ENCODE measurements around the gene DRC1.
A peak's percentile ranks its signal among the peaks of the same experiment; 100 is the strongest.

Gene DRC1

DNA sequence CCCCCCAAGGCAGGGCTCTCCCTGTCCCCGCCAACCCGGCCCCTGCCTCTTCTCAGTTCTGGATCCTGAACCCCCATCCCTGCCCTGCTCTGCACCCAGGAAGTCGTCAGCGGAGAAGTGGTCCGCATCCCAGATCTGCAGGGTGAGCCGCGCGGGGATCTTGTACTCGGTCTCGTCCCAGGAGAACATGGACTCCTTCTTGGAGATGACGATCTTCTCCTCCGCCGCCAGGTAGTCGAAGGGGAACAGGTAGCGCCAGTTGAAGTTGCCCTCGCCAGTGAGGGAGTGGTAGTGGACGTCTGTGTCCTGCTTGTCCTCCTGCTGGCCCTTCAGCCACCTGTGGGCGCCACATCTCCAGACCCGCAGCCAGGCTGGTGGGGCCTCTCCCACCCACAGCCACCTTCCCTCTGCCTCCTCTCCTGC lies 59.9 kb downstream of the DRC1 start:
- TF ChIP-seq, protein P1, sequence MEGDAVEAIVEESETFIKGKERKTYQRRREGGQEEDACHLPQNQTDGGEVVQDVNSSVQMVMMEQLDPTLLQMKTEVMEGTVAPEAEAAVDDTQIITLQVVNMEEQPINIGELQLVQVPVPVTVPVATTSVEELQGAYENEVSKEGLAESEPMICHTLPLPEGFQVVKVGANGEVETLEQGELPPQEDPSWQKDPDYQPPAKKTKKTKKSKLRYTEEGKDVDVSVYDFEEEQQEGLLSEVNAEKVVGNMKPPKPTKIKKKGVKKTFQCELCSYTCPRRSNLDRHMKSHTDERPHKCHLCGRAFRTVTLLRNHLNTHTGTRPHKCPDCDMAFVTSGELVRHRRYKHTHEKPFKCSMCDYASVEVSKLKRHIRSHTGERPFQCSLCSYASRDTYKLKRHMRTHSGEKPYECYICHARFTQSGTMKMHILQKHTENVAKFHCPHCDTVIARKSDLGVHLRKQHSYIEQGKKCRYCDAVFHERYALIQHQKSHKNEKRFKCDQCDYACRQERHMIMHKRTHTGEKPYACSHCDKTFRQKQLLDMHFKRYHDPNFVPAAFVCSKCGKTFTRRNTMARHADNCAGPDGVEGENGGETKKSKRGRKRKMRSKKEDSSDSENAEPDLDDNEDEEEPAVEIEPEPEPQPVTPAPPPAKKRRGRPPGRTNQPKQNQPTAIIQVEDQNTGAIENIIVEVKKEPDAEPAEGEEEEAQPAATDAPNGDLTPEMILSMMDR (IDR thresholded peaks at IDR 0.05; ENCODE audit: low read depth, low read length): no peak
- H3K4me3 ChIP-seq (replicated peaks in 1 of 2; ENCODE audit: low read depth in 2 of 2, low read length in 2 of 2): no peak overlapping the region
- no peak for DNase-seq (ENCODE audit: low read depth in 2 of 2)

DNA sequence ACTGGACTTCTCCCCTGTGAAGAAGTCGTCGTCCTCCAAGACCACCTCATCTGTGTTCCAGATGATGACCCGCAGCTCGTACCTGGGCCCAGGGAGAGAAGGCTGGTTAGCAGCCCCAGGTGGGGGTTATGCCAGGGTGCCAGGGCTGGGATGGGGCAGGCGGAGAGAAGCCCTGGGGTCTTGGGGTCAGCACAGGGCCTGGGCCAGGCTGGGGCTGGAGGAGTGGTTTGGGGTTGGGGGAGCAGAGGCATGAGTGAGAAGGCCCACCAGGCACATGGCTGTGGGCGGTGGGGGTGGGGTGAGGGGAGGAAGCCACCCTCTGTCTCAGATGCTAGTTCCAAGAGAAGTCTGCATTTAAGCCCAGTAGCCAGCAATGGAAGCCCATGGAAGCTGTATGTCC lies 60.4 kb downstream of the DRC1 start:
- H3K4me3 ChIP-seq (replicated peaks in 1 of 2; ENCODE audit: low read depth in 2 of 2, low read length in 2 of 2): no peak overlapping the region
- TF ChIP-seq, protein P1 (IDR thresholded peaks at IDR 0.05; ENCODE audit: low read depth, low read length): no peak
- DNase-seq (ENCODE audit: low read depth in 2 of 2): no peak

DNA sequence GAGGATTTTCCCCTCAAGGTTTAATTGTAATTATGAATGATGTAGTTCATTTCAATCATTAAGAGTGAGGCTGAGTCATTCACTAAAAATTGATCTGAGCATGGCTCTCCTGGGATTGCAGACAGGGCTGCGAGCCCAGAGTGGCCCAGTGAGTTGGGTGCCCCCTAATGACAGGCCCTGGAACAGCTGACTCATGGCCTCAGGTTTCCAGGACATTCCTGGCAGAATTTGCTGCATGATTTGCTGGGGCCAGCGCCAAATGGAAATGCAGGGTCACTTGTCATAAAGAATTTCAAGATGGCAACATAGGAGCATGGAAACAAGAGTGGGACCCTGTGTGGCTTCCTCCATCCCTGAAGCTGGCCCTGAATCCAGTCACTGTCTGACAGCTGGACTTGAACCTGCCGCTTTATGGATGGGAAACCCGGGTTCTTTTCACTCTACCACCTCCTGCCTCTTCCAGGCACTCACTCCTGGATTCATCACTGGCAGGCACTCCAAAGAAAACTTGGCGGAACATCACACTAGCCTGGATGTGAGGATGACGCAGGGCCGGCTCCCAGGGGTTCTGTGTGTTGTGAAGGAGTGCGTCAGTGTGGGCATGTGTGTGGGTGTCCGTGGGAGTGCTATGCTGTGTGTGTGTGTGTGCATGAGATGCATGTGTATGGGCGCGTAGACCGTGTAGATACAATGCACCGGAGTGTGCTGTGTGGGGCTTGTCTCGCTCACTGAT lies 61.0 kb downstream of the DRC1 start:
- peak; percentile 56 to 77 for DNase-seq (ENCODE audit: low read depth in 2 of 2)
- no peak overlapping the region for H3K4me3 ChIP-seq (replicated peaks in 1 of 2; ENCODE audit: low read depth in 2 of 2, low read length in 2 of 2)
- TF ChIP-seq, protein P1 (IDR thresholded peaks at IDR 0.05; ENCODE audit: low read depth, low read length): peak; percentile 79

DNA sequence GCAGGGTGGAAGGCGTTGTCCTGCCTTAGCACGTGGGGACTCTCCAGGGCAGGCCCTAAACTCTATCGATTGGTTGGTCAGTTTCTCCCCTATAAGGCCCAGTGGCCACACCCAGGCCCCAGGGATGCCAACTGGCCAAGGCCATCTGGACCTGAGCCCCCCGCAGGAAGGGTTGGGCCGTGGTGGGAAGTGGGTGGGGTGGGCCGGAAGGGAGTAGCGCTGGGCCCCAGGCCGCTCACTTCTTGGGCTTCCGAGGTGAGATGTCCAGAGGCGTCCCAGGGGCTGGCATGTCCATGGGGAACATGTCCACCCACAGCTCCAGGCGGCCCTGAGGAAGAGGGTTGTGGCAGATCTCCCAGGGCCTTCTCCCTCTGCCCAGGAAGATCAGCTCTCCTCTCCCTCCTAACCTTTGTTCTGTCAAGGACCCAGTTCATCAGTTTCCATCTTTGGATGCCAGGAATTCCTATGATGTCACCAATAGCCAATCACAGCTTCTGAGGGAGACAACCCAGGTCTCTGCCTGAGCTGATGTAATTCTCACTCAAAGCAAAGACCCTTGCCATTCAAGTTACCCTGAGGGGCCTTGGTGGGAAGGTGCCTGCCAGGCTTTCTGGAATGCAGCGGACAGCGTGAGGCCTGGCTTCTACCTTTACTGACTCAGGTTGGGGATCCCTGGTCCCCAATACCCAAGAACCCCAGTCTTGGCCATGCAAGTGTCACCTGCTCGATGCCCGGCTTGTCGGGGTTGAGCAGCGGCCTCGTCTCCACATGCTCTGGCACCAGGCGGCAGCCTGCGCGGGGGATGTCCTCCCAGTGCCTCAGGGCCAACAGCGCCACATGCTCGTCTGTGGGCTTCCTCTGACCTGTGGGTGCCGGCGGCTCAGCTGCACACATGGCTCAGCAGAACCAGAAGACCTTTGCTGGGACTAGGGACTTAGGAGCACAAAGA lies 61.8 kb downstream of the DRC1 start:
- DNase-seq (ENCODE audit: low read depth in 2 of 2): no peak
- TF ChIP-seq, protein P1 (IDR thresholded peaks at IDR 0.05; ENCODE audit: low read depth, low read length): no peak
- no peak overlapping the region for H3K4me3 ChIP-seq (replicated peaks in 1 of 2; ENCODE audit: low read depth in 2 of 2, low read length in 2 of 2)

DNA sequence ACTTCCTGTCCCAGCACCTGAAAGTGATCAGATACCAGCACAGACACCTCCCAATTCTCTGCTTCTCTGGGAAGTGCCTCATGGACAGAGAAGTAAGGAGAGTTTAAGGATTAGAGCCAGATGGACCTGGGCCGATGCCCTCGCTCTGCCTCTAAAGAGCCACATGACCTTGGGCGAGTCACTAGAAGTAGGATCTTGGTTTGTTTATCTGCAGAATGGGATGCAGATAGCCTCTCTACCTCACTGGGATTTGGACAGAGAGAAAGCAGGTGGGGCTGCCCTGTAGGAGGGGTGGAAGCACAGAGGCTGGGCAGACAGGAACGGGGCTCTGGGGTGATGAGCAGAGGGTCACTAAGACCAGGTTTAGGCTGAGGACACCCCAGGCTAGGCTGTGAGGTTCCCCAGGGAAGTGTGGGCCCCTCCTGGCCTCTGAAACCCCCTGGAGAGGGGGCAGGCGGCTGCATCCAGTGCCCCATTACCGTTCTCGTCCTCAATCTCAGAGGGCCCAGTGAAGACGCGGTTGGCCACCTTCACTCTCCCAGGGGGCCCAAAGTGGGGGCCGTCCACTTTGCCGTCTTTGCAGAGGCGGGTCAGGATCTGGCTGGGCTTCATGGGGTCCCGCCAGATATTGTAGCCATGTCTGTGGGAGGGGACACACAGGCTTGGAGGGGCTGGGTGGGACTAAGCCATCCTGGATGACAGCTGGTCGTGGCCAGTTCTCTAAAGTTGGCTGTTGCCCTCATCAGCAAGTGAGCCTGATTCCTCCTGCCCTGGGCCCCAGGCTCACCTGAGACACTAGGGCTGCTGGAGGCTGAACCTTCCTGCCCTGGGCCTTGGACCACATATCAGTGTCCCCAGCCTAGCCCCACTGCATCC lies 62.9 kb downstream of the DRC1 start:
- DNase-seq (ENCODE audit: low read depth in 2 of 2): no peak
- TF ChIP-seq, protein P1 (IDR thresholded peaks at IDR 0.05; ENCODE audit: low read depth, low read length): no peak
- H3K4me3 ChIP-seq (replicated peaks in 1 of 2; ENCODE audit: low read depth in 2 of 2, low read length in 2 of 2): no peak overlapping the region

DNA sequence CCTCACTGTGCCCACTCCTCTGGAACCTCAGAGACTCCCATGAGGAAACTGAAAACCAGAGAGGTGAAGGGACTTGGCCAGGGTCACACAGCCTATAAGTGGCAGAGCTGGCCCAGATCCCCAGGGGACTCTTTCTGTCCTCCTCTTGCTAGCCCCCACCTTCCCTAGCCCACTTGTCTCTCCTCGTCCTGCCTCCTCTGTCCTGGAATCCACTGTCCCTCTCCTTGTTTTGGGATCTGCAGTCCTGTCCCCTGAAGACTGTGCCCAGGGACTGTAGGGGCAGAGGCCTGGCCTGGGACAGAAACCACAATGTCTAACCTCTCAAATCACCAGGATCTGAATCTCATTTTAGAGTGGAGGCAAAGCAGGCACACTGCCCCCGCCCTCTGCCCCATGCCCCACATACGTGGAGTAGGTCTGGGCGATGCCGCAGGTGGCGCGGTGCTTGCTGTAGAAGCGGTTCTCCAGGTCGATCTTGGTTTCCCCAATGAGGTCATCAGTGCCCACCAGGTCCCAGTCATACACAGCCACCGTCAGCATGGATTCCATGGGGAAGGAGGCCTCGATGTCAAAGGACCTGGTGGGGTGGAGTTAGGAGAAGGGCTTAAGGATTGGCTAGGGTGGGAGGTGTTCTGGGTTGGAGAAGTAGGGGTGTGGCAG lies 63.7 kb downstream of the DRC1 start:
- no peak overlapping the region for H3K4me3 ChIP-seq (replicated peaks in 1 of 2; ENCODE audit: low read depth in 2 of 2, low read length in 2 of 2)
- TF ChIP-seq, protein P1 (IDR thresholded peaks at IDR 0.05; ENCODE audit: low read depth, low read length): no peak
- no peak for DNase-seq (ENCODE audit: low read depth in 2 of 2)
